Measurements from ENCODE around the gene DCC. TPM values are rescaled to one million over a fixed set of nuclear protein-coding genes. Genes with fewer than 3 reads are reported as not detected.

Gene DCC
- total and polyA plus RNA-seq, 5 donors: 0.02 to 0.28 (median 0.17) TPM; not detected in 2

DNA sequence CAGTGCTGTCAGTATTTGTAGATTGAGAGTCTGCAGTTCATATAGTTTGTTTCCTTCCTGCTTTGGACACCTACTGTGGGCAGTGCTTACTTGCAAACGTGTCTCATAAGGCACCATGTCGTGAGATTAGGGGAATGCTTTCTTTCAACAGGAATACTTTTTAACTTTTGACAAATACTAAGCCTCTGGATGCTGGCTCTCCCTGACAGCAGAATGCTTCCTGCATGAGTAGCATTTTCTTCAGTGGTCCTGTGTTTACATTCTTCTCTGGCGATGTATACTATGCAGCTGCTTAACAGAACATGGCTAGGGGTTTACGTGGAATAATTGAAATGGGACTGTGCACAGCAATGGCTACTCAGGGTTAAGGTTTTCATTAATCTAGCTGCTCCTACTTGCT lies 1077.0 kb downstream of the DCC start:
- WGBS: 24% methylated on average over 4 of the region's 4 CpGs
- H3K4me1 ChIP-seq (ENCODE audit: control insufficient read depth, insufficient read depth, low read length): no peaks in the 10 kb centered on the region
- DNase-seq: no peak
- H3K4me3 ChIP-seq (ENCODE audit: low read length): no peak overlapping the region
- intact Hi-C loops (cut with DNase I): no loop called here
- H3K27ac ChIP-seq (ENCODE audit: low read length): no peak overlapping the region
- H3K9me3 ChIP-seq (ENCODE audit: control insufficient read depth, low read length): no peaks in the 10 kb centered on the region
- no peak for ATAC-seq
- H3K27me3 ChIP-seq (ENCODE audit: control insufficient read depth, insufficient read depth): no peaks in the 10 kb centered on the region

DNA sequence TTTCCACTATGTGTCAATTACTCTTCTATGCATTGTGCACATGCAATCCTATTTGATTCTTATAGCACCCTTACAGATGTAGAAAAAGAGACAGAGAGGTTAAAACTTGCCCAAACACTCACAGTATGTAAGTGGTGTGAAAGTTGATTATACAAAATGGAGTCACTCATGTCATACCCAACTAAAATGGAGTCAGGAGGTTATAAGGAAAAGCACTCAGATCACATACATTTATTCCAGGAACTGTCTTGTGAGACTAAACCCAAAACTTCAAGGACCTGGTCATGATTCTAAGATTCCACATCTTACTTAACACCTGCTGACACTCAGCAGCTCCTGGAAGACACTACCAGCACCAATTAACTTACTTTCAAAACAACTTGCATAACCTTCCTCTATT lies 1081.9 kb downstream of the DCC start:
- no peaks in the 10 kb centered on the region for H3K9me3 ChIP-seq (ENCODE audit: control insufficient read depth, low read length)
- H3K4me3 ChIP-seq (ENCODE audit: low read length): no peak overlapping the region
- no peaks in the 10 kb centered on the region for H3K4me1 ChIP-seq (ENCODE audit: control insufficient read depth, insufficient read depth, low read length)
- intact Hi-C loops (cut with DNase I): no loop called here
- no peak overlapping the region for H3K27ac ChIP-seq (ENCODE audit: low read length)
- no peak for DNase-seq
- H3K27me3 ChIP-seq (ENCODE audit: control insufficient read depth, insufficient read depth): no peaks in the 10 kb centered on the region
- no peak for ATAC-seq

DNA sequence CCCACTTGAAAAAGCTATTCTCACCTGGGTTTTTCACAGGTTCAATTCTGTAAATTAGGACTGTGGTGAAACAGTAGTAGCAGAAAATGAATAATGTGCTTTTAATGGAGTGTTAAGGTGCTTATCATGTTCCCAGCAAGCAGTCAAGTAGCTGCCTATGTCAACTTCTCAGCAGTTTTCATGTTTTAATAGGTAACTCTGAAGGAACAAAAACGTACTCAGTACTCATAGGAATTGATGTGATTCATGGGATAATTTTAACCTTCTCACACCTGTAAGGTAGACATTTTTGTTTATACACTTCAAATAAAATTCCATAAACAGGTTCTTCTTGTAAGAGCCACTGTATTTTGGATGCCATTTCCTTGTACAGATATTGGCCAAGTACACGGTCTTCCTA lies 1082.9 kb downstream of the DCC start:
- no peaks in the 10 kb centered on the region for H3K27me3 ChIP-seq (ENCODE audit: control insufficient read depth, insufficient read depth)
- ATAC-seq: no peak
- WGBS: 50% methylated on average over 2 of the region's 2 CpGs
- intact Hi-C loops (cut with DNase I): no loop called here
- no peak overlapping the region for H3K27ac ChIP-seq (ENCODE audit: low read length)
- no peaks in the 10 kb centered on the region for H3K9me3 ChIP-seq (ENCODE audit: control insufficient read depth, low read length)
- no peak overlapping the region for H3K4me3 ChIP-seq (ENCODE audit: low read length)
- DNase-seq: no peak
- no peaks in the 10 kb centered on the region for H3K4me1 ChIP-seq (ENCODE audit: control insufficient read depth, insufficient read depth, low read length)

DNA sequence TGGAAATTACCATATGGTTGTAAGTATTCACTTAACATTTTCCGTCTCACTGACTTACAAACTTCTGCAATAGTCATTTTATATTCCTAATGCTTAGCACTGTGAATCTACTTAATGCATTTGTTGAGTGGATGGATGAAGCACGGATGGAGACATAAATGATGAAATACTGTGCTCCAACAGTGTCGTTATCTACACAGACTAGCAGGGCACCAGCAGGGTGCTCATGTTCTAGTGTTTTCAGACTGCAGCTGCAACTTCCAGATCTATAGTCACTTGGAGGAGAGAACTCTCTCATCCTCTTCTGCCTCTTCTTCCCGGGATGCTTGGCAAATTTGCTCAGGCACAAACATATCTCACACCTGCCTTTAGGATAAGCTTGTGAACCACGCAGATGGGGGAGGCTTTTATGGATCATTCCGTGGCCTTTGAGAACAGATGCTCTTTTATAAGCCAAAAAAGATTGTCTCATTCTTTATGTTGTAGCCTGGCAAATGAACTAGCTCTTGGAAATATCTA lies 1086.7 kb downstream of the DCC start:
- ATAC-seq: no peak
- Histone ChIP-seq H3K27ac (ENCODE audit: low read length) (no peak overlapping the region), H3K9me3 (ENCODE audit: control insufficient read depth, low read length) (no peaks in the 10 kb centered on the region), H3K4me1 (ENCODE audit: control insufficient read depth, insufficient read depth, low read length) (no peaks in the 10 kb centered on the region), H3K4me3 (ENCODE audit: low read length) (no peak overlapping the region), H3K27me3 (ENCODE audit: control insufficient read depth, insufficient read depth) (no peaks in the 10 kb centered on the region)
- intact Hi-C loops (cut with DNase I): no loop called here
- no peak for DNase-seq
- 37% methylated on average over 6 of the region's 6 CpGs for WGBS

DNA sequence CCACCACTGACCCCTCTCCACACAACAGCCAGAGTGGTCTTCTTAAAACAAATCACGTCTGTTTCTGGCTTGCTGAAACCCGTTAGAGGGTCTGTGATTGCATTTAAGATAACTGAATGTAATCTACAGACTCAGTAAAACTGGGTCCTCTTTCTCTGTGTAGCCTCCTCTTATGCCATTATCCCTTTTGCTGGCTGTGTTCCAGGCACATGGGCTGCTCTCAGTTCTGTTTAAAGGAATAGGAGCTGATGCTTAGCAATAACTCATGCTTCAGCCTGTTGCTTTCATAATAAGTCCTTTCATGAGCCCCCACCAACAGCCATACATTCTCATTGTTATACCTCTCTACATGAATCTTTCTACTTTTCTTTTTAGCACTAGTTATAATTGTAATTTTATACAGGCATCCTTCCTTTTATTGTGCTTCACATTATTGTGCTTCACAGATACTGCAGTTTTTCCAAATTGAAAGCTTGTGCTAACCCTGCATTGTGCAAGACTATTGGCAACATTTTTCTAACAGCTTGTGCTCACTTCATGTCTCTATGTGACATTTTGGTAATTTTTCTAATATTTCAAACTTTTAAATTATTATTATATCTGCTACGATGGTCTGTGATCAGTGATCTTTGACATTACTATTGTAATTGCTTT lies 1101.9 kb downstream of the DCC start:
- intact Hi-C loops (cut with DNase I): no loop called here
- Histone ChIP-seq H3K27ac (ENCODE audit: low read length) (no peak overlapping the region), H3K9me3 (ENCODE audit: control insufficient read depth, low read length) (no peaks in the 10 kb centered on the region), H3K4me1 (ENCODE audit: control insufficient read depth, insufficient read depth, low read length) (no peaks in the 10 kb centered on the region), H3K4me3 (ENCODE audit: low read length) (no peak overlapping the region), H3K27me3 (ENCODE audit: control insufficient read depth, insufficient read depth) (no peaks in the 10 kb centered on the region)
- DNase-seq: peak in 2 of 3 donors; percentile 20 to 49
- peak in 1 of 2 donors; percentile 82 for ATAC-seq
- 28% methylated on average over 3 of the region's 3 CpGs for WGBS

DNA sequence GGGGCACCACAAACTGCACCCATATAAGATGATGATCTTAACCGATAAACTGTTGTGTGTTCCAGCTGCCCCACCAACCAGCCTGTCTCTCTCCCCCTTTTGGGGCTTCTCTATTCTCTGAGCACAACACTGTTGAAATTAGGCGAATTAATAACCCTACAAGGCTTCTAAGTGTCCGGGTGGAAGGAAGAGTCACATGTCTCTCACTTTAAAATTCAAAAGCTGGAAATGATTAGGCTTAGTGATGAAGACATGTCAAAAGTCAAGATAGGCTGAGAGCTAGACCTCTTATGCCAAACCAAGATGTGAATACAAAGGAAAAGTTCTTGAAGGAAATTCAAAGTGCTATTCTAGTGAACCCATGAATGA lies 1102.4 kb downstream of the DCC start:
- peak in 1 of 2 donors; percentile 65 for ATAC-seq

DNA sequence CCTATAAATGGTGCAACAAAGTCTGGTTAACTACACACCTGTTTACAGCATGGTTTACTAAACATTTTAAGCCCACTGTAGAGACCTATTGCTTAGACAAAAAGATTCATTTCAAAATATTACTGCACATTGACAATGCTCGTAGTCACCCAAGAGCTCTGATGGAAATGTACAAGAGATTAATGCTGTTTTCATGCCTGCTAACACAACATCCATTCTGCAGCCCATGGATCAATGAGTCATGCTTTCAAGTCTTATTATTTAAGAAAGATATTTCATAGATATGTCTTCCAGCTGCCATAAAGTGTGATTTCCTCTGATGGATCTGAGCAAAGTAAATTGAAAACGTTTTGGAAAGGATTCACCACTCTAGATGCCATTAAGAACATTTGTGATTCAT lies 1103.3 kb downstream of the DCC start:
- Histone ChIP-seq H3K4me3 (ENCODE audit: low read length) (no peak overlapping the region), H3K9me3 (ENCODE audit: control insufficient read depth, low read length) (no peaks in the 10 kb centered on the region), H3K4me1 (ENCODE audit: control insufficient read depth, insufficient read depth, low read length) (no peaks in the 10 kb centered on the region), H3K27ac (ENCODE audit: low read length) (no peak overlapping the region), H3K27me3 (ENCODE audit: control insufficient read depth, insufficient read depth) (no peaks in the 10 kb centered on the region)
- intact Hi-C loops (cut with DNase I): no loop called here
- ATAC-seq (no peak), DNase-seq (no peak)
- 49% methylated on average over 2 of the region's 2 CpGs for WGBS

More for the DNA sequence above, 1102.4 kb downstream of the DCC start:
- 49% methylated on average over 3 of the region's 3 CpGs for WGBS
- H3K27me3 ChIP-seq (ENCODE audit: control insufficient read depth, insufficient read depth): no peaks in the 10 kb centered on the region
- H3K4me1 ChIP-seq (ENCODE audit: control insufficient read depth, insufficient read depth, low read length): no peaks in the 10 kb centered on the region
- intact Hi-C loops (cut with DNase I): no loop called here
- no peak overlapping the region for H3K27ac ChIP-seq (ENCODE audit: low read length)
- no peaks in the 10 kb centered on the region for H3K9me3 ChIP-seq (ENCODE audit: control insufficient read depth, low read length)
- no peak overlapping the region for H3K4me3 ChIP-seq (ENCODE audit: low read length)
- DNase-seq: no peak

DNA sequence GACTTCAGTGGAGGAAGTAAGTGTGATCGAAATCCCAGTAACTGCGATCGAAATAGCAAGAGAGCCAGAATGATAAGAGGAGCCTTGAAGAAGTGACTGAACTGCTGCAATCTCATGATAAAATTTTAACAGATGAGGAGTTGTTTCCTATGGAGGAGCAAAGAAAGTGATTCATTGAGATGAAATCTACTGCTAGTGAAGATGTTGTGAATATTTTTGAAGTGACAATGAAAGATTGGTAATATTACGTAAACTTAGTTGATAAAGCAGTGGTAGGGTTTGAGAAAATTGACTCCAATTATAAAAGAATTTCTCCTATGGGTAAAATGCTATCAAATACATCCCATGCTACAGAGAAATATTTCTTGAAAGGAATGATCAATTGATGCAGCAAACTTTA lies 1103.8 kb downstream of the DCC start:
- no peaks in the 10 kb centered on the region for H3K4me1 ChIP-seq (ENCODE audit: control insufficient read depth, insufficient read depth, low read length)
- H3K27me3 ChIP-seq (ENCODE audit: control insufficient read depth, insufficient read depth): no peaks in the 10 kb centered on the region
- DNase-seq (no peak), ATAC-seq (no peak)
- no peak overlapping the region for H3K4me3 ChIP-seq (ENCODE audit: low read length)
- intact Hi-C loops (cut with DNase I): no loop called here
- H3K9me3 ChIP-seq (ENCODE audit: control insufficient read depth, low read length): no peaks in the 10 kb centered on the region
- 68% methylated on average over 4 of the region's 4 CpGs for WGBS
- no peak overlapping the region for H3K27ac ChIP-seq (ENCODE audit: low read length)

DNA sequence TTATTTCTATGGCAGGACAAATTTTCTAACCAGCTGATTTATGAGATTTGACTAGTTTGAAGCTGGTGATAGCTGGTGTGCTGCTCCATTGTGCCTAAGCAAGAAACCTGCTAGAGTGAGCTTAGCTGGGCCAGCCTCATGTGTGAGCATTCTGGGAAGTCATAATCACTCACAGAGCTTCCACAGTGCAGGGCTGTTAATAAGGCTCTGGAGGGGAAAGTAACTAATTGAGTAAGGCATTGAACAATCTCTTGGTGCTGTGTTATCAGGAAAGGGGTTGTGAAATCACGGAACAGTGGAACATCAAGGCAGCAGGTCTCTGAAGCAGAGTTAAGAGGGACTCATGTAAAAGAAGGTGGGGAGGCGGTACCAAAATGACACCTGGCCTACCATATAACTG lies 1111.9 kb downstream of the DCC start:
- DNase-seq: no peak
- intact Hi-C loops (cut with DNase I): no loop called here
- no peaks in the 10 kb centered on the region for H3K4me1 ChIP-seq (ENCODE audit: control insufficient read depth, insufficient read depth, low read length)
- H3K27ac ChIP-seq (ENCODE audit: low read length): no peak overlapping the region
- 66% methylated on average over 2 of the region's 2 CpGs for WGBS
- no peak for ATAC-seq
- H3K4me3 ChIP-seq (ENCODE audit: low read length): no peak overlapping the region
- H3K9me3 ChIP-seq (ENCODE audit: control insufficient read depth, low read length): no peaks in the 10 kb centered on the region
- H3K27me3 ChIP-seq (ENCODE audit: control insufficient read depth, insufficient read depth): no peaks in the 10 kb centered on the region

DNA sequence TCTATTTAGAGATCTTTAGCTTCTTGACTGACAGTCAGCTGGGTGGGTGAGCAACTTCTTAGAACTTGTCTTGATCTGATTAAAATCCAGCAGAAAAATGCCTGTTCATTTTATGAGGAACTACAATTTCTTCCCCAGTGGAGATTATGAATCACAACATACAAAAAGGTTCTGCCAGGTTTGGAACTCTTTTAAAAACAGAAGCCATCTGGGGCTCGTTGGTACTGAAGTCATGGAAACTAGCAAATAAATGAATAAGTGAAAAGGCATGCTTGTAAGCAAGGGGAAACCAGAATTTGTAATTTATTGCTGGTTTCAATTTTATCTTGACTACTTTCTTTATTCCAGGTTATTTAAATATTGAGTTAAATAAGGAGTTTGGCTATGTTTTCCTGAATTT lies 1117.1 kb downstream of the DCC start:
- H3K27me3 ChIP-seq (ENCODE audit: control insufficient read depth, insufficient read depth): no peaks in the 10 kb centered on the region
- peak in 1 of 2 donors; percentile 57 for ATAC-seq
- 16% methylated on average over 1 of the region's 1 CpG for WGBS

DNA sequence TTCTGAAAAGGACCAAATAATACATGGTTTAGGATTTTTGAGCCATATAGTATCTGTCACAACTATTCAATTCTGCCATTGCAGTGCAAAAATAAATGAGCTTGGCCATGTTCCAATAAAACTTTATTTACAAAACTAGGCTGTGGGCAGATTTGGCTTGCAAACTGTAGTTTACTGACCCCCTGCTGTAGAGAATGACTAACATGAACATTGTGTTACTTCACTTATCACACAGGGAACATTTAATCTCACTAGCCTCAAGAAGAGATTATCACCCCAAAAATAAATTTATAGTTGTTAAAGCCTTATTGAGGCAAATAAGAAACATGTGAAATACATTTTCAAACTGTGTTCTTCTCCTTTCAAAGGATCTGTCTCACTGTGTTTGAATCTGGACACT lies 1118.3 kb downstream of the DCC start:
- Histone ChIP-seq H3K27me3 (ENCODE audit: control insufficient read depth, insufficient read depth) (no peaks in the 10 kb centered on the region), H3K4me1 (ENCODE audit: control insufficient read depth, insufficient read depth, low read length) (peaks cover 5% of the 10 kb centered on the region), H3K27ac (ENCODE audit: low read length) (no peak overlapping the region), H3K4me3 (ENCODE audit: low read length) (no peak overlapping the region), H3K9me3 (ENCODE audit: control insufficient read depth, low read length) (no peaks in the 10 kb centered on the region)
- intact Hi-C loops (cut with DNase I): no loop called here
- ATAC-seq: peak; percentile 54 to 82
- no peak for DNase-seq

More for the DNA sequence above, 1117.1 kb downstream of the DCC start:
- Histone ChIP-seq H3K4me1 (ENCODE audit: control insufficient read depth, insufficient read depth, low read length) (peaks cover 5% of the 10 kb centered on the region), H3K4me3 (ENCODE audit: low read length) (no peak overlapping the region), H3K9me3 (ENCODE audit: control insufficient read depth, low read length) (no peaks in the 10 kb centered on the region), H3K27ac (ENCODE audit: low read length) (no peak overlapping the region)
- intact Hi-C loops (cut with DNase I): no loop called here
- DNase-seq: no peak

Data from right cardiac atrium (tissue), 5 donors.